ENCODE data around the gene AMZ1.
"Not testable (repeated sequence)": the region's sequence is repeated elsewhere in the genome, so short reads cannot be mapped to it uniquely, and the experiment has no call there.

The AMZ1 gene

DNA sequence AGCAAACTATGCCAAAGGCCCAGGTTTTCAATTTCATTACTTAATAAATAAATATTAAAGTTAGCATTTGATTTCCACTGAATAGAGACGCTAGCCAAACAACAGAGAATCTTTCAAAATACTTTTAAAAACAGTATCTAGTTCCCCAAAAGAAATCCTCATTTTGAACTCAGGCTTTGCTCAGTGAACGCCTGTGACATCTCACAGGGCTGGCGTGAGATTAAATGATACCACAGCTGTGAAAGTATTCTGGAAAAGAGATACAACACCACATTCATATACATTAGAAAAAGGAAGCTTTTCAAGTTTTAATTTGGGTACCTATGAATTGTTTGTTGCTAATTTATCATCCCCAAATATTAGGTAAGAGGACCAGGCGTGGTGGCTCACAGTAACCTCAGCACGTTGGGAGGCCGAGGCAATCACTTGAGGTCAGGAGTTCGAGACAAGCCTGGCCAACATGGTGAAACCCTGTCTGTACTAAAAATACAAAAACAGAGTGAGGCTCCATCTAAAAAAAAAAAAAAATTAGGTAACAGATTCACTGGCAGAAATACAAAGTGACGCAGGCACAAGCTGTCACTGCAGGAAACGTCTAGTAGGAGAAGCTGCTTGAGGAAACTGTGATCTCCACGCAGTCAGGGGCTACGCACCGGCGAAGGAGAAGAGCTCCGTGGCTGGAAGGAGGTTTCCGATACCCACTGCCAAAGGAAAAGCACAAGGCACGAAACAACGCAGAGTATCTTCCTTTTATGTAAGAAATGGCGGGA is 50.0 kb downstream of the AMZ1 start:
- DNase-seq (ENCODE audit: low read depth in 1 of 2, low spot score in 1 of 2): no peak

DNA sequence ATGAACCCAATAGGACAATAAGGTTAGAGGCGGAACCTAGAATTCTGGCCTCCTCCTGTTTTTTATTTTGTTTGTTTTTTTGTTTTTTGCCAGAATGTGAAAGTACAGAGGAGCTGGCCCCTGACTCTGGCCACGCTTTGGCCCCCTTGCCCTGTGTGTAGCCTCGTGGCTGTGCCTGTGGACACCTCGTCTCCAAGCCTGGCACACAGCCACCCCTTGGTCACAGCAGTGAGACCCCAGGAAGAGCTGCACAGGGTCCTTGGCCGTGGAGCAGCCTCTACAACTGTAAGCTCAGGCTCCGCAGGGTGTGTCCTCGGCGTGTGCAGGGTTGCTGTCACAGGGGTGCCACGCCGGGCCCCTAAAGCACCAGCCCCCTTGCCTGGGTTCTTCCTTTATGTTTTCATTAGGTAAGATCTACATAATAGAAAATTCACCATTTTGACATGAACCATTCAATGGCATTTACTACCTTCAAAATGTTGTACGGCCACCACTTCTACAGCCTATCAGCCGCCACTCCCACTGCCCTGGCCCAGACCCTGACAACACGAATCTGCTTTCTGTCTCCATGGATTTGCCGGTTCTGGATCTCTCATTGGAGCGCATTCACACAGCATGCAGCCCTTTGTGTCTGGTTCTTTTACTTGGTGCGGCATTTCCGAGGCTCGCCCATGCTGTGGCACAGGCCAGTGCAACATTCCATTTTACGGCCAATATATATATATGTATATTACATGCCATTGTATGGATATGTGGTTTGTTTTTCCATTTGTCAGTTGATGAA is 51.0 kb downstream of the AMZ1 start:
- no peak for DNase-seq (ENCODE audit: low read depth in 1 of 2, low spot score in 1 of 2)

DNA sequence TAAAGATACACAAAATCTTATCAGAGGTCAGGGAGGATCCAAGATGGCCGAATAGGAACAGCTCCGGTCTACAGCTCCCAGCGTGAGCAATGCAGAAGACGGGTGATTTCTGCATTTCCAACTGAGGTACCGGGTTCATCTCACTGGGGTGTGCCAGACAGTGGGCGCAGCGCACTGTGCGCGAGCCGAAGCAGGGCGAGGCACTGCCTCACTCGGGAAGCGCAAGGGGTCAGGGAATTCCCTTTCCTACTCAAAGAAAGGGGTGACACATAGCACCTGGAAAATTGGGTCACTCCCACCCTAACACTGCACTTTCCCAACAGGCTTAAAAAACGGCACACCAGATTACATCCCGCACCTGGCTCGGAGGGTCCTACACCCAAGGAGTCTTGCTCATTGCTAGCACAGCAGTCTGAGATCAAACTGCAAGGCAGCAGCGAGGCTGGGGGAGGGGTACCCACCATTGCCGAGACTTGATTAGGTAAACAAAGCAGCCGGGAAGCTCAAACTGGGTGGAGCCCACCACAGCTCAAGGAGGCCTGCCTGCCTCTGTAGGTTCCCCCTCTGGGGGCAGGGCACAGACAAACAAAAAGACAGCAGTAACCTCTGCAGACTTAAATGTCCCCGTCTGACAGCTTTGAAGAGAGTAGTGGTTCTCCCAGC is 55.7 kb downstream of the AMZ1 start:
- DNase-seq (ENCODE audit: low read depth in 1 of 2, low spot score in 1 of 2): not testable (repeated sequence)

DNA sequence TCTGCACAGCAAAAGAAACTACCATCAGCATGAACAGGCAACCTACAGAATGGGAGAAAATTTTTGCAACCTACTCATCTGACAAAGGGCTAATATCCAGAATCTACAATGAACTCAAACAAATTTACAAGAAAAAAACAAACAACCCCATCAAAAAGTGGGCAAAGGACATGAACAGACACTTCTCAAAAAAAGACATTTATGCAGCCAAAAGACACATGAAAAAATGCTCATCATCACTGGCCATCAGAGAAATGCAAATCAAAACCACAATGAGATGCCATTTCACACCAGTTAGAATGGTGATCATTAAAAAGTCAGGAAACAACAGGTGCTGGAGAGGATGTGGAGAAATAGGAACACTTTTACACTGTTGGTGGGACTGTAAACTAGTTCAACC is 60.7 kb downstream of the AMZ1 start:
- not testable (repeated sequence) for DNase-seq (ENCODE audit: low read depth in 1 of 2, low spot score in 1 of 2)

DNA sequence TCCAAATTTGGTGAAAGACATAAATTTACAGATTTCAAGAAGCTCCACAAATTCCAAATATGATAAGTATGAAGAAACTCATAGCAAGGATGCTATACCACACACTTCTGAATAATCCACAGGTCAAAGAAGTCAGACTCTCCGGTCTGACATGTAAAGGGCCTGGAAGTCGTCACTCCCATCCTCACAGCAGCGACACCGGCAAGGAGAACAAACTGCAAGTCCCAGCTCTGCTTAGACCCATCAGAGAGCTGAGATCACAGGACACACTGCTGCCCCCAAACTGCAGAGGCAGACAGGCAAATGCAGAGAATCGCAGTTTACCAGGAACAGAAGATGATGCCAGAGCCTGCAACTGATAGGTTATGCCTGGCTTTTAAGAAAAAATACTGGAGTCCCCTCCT is 62.0 kb downstream of the AMZ1 start:
- no peak for DNase-seq (ENCODE audit: low read depth in 1 of 2, low spot score in 1 of 2)

DNA sequence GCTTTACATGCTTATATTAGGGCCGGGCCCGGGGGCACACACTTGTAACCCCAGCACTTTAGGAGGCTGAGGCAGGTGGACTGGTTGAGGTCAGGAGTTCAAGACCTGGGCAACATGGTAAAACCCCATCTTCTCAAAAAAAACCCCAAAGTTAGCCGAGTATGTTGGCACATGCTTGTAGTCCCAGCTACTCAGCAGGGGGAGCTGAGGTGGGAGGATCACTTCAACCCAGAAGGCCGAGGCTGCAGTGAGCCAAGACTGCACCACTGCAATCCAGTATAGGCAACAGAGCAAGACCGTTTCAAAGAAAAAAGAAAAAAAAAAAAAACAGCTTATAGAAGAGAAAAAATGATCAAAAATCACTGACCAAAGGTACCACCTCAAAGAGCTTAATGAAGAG is 63.1 kb downstream of the AMZ1 start:
- no peak for DNase-seq (ENCODE audit: low read depth in 1 of 2, low spot score in 1 of 2)

DNA sequence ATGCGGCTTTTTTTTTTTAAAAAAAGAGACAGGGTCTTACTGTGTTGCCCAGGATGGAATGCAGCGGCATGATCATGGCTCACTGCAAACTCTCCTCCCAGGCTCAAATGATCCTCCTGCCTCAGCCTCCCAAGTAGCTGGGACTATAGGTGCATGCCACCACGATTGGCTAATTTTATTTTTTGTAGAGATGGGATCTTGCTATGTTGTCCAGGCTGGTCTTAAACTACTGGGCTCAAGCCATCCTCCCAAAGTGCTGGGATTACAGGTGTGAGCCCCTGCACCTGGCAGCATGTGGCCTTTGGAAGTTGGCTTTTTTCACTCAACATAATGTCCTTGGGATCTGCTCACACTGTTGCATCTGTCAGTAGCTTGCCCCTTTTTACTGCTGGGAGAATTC is 65.1 kb downstream of the AMZ1 start:
- no peak for DNase-seq (ENCODE audit: low read depth in 1 of 2, low spot score in 1 of 2)

DNA sequence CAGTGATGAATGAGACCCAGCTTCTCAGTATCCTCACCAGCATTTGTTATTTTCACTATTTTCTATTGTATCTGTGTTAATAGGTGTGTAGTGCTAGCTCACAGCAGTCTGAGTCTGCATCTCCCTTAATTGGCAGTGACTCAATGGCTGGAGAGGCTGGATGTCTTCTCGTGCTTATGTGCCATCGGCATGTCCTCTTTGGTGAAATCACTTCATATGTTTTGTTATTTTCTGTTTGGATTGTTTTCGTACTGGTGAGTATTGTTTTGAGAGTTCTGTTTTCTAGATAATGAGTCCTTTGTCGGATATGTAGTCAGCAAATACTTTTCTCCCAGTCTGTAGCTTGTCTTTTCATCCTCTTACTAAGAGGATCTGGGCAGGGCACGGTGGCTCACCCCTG is 66.1 kb downstream of the AMZ1 start:
- no peak for DNase-seq (ENCODE audit: low read depth in 1 of 2, low spot score in 1 of 2)

DNA sequence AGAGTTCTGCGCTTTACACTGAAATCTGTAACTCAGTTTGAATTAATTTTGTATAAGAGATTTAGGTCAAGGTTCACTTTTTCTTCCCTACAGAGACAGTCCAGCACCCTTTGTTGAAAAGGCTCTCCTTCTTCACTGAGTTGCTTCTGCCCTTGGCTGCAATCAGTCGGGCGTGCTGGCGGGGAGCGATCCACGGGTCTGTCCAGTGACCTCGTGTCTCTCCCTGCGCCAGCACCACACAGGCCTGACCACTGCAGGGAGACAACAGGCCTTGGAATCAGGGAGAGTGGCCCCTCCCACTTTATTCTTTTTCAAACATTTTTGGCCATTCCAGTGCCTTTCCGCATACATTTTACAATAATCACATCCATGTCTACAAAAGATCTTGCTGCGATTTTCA is 66.9 kb downstream of the AMZ1 start:
- DNase-seq (ENCODE audit: low read depth in 1 of 2, low spot score in 1 of 2): no peak

DNA sequence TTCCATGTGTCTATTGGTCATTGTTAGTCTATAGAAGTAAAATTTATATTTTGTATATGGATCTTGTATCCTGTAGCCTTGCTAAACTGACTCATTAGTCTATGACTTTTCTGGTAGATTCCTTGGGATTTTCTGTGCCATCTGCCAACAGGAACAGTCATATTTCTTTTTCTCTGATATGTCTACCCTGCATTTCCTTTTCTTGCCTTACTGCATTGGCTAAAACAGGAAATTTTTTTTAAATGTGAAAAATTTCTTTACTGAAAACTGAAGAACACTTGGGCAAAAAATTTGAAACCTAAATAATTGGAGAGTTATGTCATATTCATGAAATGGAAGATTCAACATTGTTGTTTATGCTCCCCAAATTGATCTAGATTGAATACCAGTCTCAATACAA is 67.5 kb downstream of the AMZ1 start:
- DNase-seq (ENCODE audit: low read depth in 1 of 2, low spot score in 1 of 2): no peak

DNA sequence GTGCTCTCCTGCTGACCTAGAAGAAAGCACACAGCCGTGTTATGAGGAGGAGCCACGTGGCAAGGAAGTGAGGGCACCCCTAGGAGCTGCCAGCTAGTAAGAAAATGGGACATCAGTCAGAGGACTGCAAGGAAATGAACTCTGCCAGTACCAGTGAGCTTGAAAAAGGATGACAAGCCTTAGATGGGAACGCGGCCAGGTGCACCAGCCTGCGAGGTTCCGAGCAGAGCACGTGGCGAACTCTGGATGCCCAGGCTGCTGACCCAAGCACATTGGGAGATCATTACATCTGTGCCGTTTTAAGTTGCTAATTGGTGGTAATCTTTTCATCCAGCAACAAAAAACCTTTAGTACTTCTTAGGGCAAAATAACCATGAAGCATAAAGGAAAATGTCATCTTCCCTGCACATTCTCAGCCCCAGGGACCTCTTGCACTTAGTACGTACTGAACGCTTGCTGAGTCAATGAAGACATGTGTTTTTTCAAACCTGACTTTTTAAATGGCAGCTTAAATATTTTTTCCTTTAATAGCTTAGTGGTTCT is 69.4 kb downstream of the AMZ1 start:
- no peak for DNase-seq (ENCODE audit: low read depth in 1 of 2, low spot score in 1 of 2)

DNA sequence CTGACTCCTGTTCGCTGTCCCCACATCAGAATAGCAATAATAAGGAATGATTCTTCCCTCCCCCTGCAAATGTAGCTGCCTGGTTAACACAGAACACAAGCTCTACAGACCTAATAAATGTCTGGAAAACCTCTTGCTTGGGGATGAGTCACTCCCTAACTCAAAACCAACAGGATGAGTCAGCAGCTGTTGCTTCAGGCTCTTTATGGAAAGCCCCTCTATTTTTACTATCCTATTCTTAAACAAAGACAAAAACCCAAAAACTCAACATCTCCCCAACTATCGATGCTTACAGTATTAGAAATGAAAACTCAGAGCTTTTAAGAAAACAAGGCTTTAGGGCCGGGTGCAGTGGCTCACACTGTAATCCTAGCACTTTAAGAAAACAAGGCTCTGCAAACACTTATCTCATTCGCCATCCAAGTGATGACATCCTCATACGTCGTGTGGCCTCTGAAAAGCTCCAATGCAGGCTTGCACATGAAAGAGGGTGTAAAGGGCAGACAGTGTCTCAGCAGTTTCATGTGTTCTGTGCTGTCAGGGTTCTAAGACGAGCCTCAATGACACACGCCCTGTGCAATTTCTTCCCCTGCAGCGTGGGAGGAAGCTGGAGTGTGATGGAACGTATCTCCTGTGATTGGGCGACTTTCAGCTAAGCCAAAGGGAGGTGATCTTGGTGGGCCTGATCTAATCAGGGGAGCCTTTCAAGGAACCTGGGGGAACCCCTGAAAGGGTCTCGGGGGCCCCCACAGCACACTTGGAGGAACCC is 70.1 kb downstream of the AMZ1 start:
- DNase-seq (ENCODE audit: low read depth in 1 of 2, low spot score in 1 of 2): peak in 1 of 2 donors; percentile 45

DNA sequence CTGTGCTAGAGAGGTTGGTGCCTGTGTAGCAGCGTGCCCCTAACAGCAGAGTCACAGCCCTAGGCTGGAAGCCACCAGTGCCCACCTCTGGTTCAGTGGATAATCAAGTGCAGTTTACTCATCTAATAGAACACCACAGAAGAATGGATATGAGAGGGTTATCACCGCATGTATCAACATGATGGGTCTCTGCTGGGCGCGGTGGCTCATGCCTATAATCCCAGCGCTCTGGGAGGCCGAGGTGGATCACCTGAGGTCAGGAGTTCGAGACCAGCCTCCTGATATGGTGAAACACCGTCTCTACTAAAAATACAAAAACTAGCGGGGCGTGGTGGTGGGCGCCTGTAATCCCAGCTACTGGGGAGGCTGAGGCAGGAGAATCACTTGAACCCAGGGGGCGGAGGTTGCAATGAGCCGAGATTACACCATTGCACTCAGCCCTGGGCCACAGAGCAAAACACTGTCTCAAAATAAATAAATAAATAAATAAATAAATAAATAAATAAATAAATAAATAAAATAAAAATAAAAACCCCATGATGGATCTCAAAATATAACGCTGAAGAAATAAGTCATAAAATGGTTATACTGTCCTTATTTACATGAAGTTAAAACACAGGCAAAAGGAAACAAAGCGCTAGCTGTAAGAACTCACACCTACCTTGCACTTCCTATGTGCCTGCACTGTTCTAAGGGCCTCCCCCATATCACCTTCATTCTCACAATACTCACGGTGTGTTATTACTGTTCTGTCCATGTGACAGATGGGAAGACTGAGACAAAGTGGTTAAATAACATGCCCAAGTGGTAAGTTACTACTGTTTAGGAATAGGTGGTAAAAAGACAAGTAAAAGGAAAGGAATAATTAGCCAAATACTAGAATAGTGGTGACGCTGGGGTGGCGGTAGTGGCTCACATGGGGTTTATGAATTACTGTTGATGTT is 70.9 kb downstream of the AMZ1 start:
- no peak for DNase-seq (ENCODE audit: low read depth in 1 of 2, low spot score in 1 of 2)

DNA sequence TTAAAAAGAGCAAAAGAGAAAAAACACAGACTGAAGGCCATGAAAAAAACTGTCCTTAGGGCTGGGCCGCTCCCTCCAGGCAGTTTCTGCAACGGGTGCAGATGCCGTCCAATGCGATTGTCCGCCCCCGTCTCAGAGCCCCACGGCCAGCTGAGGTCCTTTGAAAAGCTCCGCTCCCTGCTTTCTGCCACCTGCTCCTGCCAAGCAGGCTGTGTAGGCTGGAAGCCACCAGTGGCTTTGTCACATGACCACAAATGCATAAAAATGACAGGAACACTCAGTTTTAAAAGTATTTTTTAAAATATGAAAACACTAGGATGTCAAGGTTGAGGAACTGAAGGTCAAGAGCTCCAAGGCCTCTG is 71.7 kb downstream of the AMZ1 start:
- no peak for DNase-seq (ENCODE audit: low read depth in 1 of 2, low spot score in 1 of 2)

DNA sequence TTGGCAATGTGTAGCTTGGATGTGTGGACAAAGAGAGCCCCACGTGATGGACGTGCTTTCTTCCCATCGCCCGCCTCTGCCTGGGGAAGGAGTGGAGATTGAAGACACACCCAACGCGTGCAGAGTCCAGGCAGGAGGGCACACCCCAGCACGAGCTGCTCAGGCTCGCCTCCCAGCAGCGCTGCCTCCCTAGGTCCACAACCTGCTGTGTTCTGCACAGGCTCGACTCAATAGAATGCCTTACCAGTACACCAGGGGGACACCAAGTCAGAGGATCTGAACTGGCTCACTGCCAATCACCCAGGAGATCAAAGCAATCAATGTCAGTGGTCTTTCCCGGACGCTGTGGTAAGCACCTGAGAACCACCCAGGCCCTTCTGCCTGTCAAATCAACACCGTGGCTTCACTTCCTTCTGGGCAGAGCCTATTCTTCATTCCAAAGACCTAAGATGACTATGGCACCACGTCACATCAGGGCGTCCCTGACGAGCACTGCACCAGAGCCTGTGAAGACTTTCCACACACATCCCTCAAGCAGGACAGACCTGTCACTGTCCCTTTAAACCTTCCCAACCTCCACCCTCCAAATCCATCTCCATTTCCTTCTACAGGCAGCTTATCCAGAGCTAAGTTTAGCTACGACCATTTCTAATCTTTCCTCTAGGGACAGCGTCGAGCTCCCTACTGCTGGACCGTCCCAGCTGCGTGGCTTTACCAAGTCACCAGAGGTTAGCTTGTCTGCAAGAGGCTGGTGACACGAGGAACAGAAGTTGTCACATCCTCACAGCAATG is 72.3 kb downstream of the AMZ1 start:
- no peak for DNase-seq (ENCODE audit: low read depth in 1 of 2, low spot score in 1 of 2)

DNA sequence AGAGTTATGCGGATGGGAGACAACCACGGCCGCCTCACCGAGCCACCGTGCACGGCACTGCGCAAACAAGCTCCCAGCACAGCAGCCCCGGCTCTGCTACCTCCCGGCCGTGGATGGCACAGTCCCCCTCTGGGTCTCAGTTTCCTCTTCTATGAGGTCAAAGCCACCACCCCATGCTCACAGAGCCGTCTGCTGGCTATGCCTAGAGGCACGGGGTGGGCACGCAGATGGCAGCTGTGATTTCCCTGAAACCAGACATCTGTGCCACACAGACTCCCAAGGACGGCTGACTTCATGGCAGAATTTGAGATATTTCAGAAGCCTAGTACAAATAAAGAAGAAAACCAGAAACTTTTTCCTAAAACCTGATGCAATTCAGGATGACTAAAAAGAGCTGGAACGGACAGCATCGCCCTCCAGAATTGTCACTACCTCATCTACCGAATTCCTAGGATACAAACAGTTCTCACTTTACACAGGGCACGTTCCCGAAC is 73.2 kb downstream of the AMZ1 start:
- DNase-seq (ENCODE audit: low read depth in 1 of 2, low spot score in 1 of 2): no peak

DNA sequence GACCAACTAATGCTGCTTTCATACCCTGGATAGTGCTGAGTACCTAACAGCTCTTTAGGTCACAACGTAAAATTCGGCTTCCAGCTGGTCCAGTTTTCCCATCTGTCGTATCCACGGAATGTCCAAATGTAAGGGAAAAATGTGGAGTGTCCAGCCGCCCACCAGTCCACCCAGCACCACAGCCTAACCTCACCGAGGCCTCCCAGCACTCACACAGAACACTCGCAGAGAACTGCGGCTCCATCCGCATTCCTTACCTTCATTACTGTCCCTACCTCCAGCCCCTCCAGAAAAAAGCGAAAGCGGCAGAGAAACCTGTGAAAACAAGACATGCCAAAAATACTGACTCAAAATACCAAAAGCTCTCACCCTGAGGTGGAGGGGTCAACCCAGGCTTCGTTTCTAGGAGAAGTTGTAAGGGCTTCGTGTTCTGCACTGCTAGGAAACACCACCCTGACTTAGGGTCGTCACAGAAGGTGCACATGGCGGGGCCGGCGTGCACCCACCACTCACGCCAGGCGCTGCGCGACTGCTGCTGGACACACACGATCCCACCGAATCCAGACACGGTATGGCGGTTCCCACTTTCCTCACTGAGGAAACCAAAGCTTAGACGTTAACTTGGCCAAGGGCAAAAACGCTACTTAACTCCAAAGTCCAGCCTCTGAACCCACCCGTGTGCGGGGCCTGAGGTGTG is 73.9 kb downstream of the AMZ1 start:
- DNase-seq (ENCODE audit: low read depth in 1 of 2, low spot score in 1 of 2): no peak

DNA sequence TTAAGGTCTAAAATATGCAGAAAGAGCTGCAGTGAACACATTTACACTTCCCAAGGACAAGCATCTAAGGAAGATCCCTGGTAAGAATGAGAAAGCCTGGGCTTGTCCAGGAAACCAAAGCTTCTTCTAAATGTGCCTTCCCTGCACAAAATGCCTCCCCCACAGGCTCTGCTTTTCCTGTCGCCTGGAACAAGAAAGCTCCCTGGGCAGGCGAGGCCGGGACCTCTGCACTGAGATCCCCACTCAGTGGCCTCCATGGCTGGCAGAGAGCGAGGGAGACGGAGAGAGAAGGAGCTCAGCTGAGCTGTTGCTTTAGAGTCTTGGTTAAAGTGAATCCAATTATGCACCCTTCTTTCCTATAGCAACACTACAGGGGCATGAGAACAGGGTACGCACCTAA is 75.6 kb downstream of the AMZ1 start:
- DNase-seq (ENCODE audit: low read depth in 1 of 2, low spot score in 1 of 2): no peak

DNA sequence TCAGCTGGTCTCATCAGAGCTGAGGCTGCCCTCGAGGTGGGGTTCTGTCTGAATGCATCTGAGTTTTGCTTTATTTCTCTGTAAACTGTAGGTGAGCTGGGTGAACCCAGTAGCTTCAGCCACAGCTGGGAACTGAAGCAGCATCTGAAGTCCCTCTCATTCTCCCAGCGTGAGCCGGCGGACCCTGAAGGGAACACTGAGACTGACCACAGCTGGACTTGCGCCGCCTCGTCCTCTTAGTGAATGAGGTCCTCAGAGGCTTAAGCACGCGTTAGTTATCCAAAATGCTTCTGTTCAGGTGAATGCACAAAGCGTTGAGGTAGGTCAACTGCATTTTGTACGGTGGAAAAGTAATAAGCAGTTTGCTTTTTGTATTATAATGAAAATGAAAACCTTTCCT is 76.6 kb downstream of the AMZ1 start:
- no peak for DNase-seq (ENCODE audit: low read depth in 1 of 2, low spot score in 1 of 2)
